ENCODE data around the gene GTF3C5.
"Not testable (repeated sequence)": the region's sequence is repeated elsewhere in the genome, so short reads cannot be mapped to it uniquely, and the experiment has no call there.

GTF3C5 gene

GRCh38 chr9:133031130-133031422, 279 bp downstream of the GTF3C5 start:
- no peak for DNase-seq (ENCODE audit: low spot score)

- DNase-seq (ENCODE audit: low spot score), result no peak
These were observed 707 bp downstream of the GTF3C5 start for GRCh38 chr9:133031496-133031911.

GRCh38 chr9:133032171-133032570, 1.4 kb downstream of the GTF3C5 start:
- DNase-seq (ENCODE audit: low spot score), result no peak

DNA sequence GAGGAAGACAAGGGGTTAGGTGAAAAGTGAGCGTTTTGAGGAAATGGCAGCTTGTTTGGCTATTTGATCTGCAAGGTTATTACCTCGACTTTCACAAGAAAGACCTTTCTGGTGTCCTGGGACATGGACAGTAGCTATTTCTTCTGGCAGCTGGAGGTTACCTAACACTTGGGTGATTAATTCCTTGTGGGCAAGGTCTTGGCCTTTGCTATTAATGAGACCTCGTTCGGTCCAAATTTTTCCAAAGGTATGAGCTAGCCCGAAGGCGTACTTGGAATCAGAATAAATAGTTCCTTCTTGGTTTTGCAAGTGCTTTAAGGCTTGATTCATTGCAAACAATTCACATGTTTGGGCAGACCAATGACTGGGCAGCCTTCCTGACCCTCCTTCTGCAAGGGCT, 4.9 kb downstream of the GTF3C5 start:
- DNase-seq (ENCODE audit: low spot score), result no peak

GRCh38 chr9:133037775-133038515, 7.1 kb downstream of the GTF3C5 start:
- DNase-seq (ENCODE audit: low spot score), result no peak

- DNase-seq (ENCODE audit: low spot score), result not testable (repeated sequence)
These were observed 10.2 kb downstream of the GTF3C5 start for GRCh38 chr9:133040892-133041479.

DNA sequence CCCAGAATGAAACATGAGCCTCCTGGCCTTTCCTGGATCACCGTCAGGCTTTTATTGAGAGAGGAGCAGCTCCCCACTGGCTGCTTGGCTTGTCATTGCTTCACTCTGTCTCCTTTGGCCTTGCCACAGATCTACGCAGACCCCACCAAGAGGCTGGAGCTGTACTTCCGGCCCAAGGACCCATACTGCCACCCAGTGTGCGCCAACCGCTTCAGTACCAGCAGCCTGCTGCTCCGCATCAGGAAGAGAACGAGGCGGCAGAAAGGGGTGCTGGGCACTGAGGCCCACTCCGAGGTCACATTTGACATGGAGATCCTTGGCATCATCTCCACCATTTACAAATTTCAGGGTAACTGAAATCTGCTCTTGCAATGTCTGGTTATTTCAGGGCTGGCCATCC, 11.2 kb downstream of the GTF3C5 start:
- DNase-seq (ENCODE audit: low spot score), result no peak

DNA sequence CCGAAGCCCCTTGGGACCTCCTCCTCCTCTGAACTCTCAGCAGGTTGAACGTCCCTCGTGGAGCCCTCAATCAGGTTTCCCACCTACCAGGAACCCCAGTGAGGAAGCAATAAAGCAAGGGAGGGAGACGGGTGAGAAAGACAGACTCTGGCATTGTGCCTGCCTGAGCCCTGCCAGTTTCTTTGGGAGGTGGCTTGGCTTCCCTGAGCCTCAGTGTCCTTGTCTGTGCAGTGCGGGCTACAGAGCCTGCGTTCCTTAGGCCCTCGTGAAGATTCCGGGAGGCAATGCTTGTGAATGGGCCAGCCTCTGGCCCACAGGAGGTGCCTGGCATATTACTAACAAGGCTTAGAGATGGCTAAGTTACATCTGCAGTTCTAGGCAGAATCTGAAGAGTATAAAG, 11.9 kb downstream of the GTF3C5 start:
- no peak for DNase-seq (ENCODE audit: low spot score)

GRCh38 chr9:133043449-133044035, 12.7 kb downstream of the GTF3C5 start:
- no peak for DNase-seq (ENCODE audit: low spot score)

DNA sequence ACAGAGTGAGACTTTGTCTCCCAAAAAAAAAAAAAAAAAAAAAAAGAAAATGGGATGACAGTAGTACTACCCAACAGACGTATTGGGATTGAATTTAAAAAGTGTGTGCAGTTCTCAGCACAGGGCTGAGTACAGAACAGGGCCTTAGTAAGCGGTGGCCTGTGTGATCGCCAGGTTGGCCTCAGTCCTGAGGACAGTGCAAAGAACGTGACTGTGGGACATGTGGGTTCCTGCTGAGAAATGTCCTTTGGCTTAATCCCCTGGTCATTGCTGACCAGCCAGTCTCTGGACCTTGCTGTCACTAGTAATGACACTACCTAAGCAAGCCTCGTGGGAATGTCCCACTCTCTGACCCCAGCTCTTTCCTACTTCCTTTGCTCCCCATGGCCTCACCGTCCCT, 13.3 kb downstream of the GTF3C5 start:
- DNase-seq (ENCODE audit: low spot score), result no peak

- no peak for DNase-seq (ENCODE audit: low spot score)
These were observed 13.9 kb downstream of the GTF3C5 start for GRCh38 chr9:133044661-133045060.

DNA sequence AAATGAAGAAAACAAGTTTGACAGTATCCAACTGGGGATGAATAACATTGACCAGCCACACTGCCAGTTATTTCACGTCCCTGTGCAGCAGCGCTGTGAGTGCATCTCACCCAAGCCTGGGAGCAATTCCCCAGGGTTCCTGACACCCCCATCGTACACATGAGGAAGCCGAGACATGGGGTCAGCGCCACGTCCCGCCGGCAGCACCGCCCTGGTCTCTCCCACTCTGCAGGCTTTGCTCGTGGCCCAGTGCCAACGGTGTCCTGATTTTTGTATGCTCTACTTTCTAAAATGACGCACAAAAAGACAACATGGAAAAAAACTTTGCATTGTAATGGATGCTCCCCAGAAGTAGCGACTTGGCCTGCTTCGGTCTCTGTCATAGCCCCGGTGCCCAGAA, 14.3 kb downstream of the GTF3C5 start:
- no peak for DNase-seq (ENCODE audit: low spot score)

GRCh38 chr9:133046196-133046899, 15.6 kb downstream of the GTF3C5 start:
- no peak for DNase-seq (ENCODE audit: low spot score)

- DNase-seq (ENCODE audit: low spot score), result no peak
These were observed 16.1 kb downstream of the GTF3C5 start for GRCh38 chr9:133046900-133047295.

DNA sequence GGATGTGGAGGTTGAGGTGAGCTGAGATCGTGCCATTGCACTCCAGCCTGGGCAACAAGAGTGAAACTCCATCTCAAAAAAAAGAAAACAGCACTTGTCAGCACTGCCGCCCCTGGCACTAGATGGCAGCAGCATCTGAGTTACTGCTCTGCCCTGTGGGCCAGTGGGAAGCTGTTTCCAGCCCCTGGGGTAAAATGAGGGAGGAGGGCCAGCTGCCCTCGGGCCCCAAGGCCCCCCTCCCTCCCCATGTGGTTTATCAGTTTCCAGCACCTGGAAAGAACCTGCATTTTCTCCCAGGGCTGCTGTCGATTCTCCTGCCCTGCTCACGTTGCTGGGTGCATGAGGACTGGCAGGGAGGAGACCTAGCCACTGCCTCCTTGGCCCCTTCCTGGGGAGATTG, 17.8 kb downstream of the GTF3C5 start:
- peak; percentile 71 for DNase-seq (ENCODE audit: low spot score)

GRCh38 chr9:133049043-133049442, 18.2 kb downstream of the GTF3C5 start:
- DNase-seq (ENCODE audit: low spot score), result no peak

- DNase-seq (ENCODE audit: low spot score), result no peak
These were observed 19.3 kb downstream of the GTF3C5 start for GRCh38 chr9:133050142-133050541.

GRCh38 chr9:133050781-133051180, 20.0 kb downstream of the GTF3C5 start:
- no peak for DNase-seq (ENCODE audit: low spot score)

DNA sequence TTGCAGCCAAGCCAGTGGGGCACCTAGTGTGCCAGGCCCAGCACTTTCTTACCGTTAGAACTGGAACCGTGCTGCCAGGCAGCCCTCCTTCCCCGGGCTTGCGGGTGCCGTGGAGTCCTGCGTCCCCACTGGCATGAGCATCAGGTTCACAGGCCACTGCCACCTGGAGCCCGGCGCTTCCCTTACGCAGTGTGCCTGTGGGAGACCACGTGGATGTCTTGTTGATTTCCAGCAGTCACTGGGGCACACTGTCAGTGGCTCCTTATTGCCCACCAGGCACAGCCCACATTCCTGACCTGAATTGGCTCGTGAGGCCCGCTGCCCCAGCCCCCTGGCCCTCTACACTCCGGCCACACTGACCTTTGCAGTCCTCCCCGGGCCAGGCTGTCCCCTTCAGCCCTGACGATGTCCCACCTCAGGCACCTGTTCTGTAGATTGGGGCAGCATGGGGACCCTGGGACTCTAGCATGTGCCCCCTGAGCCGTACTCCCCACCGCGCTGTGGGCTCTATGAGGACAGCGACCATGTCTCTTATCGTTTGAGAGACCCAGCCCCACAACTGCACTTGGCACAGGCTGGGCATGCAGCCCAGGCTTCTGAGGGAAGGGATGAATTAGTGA, 20.6 kb downstream of the GTF3C5 start:
- DNase-seq (ENCODE audit: low spot score), result no peak

DNA sequence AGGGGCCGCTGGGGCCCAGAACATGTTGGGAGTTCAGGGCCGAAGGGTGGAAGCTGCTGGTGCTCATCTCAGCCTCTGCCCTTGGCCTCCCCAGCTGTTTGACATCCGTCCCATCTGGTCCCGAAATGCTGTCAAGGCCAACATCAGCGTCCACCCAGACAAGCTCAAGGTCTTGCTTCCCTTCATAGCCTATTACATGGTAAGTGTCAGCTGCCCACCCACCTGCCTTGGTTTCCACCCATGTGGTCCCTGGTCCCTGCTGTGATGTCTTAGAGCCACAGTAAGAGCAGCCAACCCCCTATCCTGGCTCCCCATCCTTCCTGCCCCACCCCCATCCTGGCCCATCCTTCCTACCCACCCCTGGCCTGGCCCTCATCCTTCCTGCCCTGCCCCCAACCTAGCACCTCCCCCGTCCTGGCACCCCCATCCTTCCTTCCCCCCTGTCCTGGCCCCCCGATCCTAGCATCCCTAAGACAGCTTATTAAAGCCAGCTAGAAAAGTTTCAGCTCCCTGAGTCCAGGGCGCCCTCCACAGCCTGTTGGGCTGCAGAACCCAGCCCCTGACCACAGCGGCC, 21.3 kb downstream of the GTF3C5 start:
- no peak for DNase-seq (ENCODE audit: low spot score)

GRCh38 chr9:133054194-133054890, 23.5 kb downstream of the GTF3C5 start:
- no peak for DNase-seq (ENCODE audit: low spot score)

DNA sequence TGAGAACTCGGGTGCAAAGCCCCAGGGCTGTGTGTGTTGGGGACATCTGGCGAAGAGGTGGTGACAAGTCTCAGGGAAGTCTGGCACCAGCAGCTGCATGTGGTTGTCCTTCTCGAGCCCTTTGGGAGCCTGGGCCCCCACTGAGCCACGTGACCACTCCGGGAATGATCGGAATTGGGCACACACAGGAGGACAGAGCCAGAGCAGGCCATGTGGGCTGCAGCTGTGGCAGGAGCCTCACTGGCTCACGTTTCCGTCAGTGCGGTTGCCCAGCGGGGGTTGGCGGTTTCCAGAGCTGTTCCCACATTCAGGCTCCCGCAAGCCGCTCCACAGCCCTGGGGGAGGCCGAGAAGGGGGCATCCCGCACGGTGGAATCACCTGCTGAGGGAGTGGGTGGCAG, 24.2 kb downstream of the GTF3C5 start:
- DNase-seq (ENCODE audit: low spot score), result peak; percentile 86

Measured in GM03348 (cell line).